ENCODE results near the gene ZNF764.

DNA sequence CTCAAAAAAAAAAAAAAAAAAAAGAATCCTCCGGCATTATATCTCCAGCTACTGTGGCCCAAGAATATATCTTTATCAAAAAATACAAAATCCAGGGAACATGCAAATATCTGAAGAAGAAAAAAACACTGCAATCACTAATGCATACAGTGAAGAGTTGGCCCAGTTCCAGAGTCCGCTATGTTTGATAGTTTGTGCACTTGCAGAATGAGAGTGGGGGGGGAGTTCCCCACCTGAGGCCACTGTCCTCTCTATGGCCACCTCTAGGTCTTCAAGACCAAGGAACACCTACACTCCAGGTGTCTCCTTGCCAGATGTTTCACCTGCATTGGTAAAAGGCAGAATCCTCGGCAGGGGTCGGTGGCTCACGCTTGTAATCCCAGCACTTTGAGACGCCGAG, 23.3 kb upstream of the ZNF764 start:
- no peak for TF ChIP-seq POLR2A (IDR thresholded peaks at IDR 0.05)
- TF ChIP-seq, protein P1, sequence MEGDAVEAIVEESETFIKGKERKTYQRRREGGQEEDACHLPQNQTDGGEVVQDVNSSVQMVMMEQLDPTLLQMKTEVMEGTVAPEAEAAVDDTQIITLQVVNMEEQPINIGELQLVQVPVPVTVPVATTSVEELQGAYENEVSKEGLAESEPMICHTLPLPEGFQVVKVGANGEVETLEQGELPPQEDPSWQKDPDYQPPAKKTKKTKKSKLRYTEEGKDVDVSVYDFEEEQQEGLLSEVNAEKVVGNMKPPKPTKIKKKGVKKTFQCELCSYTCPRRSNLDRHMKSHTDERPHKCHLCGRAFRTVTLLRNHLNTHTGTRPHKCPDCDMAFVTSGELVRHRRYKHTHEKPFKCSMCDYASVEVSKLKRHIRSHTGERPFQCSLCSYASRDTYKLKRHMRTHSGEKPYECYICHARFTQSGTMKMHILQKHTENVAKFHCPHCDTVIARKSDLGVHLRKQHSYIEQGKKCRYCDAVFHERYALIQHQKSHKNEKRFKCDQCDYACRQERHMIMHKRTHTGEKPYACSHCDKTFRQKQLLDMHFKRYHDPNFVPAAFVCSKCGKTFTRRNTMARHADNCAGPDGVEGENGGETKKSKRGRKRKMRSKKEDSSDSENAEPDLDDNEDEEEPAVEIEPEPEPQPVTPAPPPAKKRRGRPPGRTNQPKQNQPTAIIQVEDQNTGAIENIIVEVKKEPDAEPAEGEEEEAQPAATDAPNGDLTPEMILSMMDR (IDR thresholded peaks at IDR 0.05): no peak
